Common myeloid progenitor, CD34-positive (primary cell): ENCODE data around the gene CA10.

Experiments
- CTCF ChIA-PET: fragments of 350-600 bp; sonication (Branson Sonifier 250); formaldehyde crosslinking; loops from one replicate; lab custom pipeline; 2021; ENCODE audit warnings: antibody characterized with exemption; lab: Charles Lee
- POLR2A ChIA-PET: fragments of 350-600 bp; sonication (Branson Sonifier 250); formaldehyde crosslinking; loops from one replicate; lab custom pipeline; 2021; ENCODE audit warnings: antibody characterized with exemption; lab: Charles Lee
- DNase-seq, 3 donors: peaks; one replicate each; pipeline versions ENCODE4 v3.0.0 to v3.0.0-alpha.2; 2013
- H3K27ac ChIP-seq, 2 experiments: 1 replicate in 1 of 2; 2 replicates in 1 of 2; pipeline ENCODE4 v1.7.0; 2013; ENCODE audit warnings: inconsistent platforms in 2 of 2, low read length in 2 of 2, mild to moderate bottlenecking in 2 of 2, low read depth in 1 of 2, moderate library complexity in 1 of 2; ENCODE audit not compliant: severe bottlenecking in 2 of 2, insufficient read depth in 1 of 2, poor library complexity in 1 of 2
- H3K27me3 ChIP-seq, 5 experiments: replicated peaks in 2 of 5; 1 replicate in 3 of 5; 2 replicates in 2 of 5; pipeline versions ENCODE4 v1.6.1 to v1.7.0; 2013; ENCODE audit warnings: low read length in 4 of 5, mild to moderate bottlenecking in 2 of 5, moderate library complexity in 2 of 5, inconsistent platforms in 1 of 5; ENCODE audit not compliant: insufficient read depth in 5 of 5, control insufficient read depth in 4 of 5
- H3K36me3 ChIP-seq, 4 experiments: 1 replicate in 2 of 4; 2 replicates in 2 of 4; pipeline versions ENCODE4 v1.6.1 to v1.7.0; 2013; ENCODE audit warnings: low read length in 3 of 4, control low read depth in 1 of 4, mild to moderate bottlenecking in 1 of 4; ENCODE audit not compliant: control insufficient read depth in 4 of 4, insufficient read depth in 4 of 4
- H3K4me1 ChIP-seq, 4 experiments: 1 replicate in 3 of 4; 2 replicates in 1 of 4; pipeline versions ENCODE4 v1.6.1 to v1.7.1; 2013; ENCODE audit warnings: low read length in 3 of 4, mild to moderate bottlenecking in 3 of 4, control low read depth in 1 of 4, inconsistent platforms in 1 of 4, moderate library complexity in 1 of 4; ENCODE audit not compliant: control insufficient read depth in 4 of 4, insufficient read depth in 4 of 4; ENCODE audit errors: control extremely low read depth in 1 of 4
- H3K4me3 ChIP-seq, 7 experiments: 1 replicate in 4 of 7; 2 replicates in 3 of 7; pipeline versions ENCODE4 v1.5.1 to v1.7.0; 2013; ENCODE audit warnings: mild to moderate bottlenecking in 7 of 7, low read length in 6 of 7, moderate library complexity in 6 of 7, inconsistent platforms in 2 of 7, low read depth in 2 of 7, control low read depth in 1 of 7; ENCODE audit not compliant: insufficient read depth in 4 of 7, control insufficient read depth in 1 of 7; ENCODE audit errors: extremely low read depth in 1 of 7
- H3K9me3 ChIP-seq, 5 experiments: 1 replicate in 4 of 5; 2 replicates in 1 of 5; pipeline versions ENCODE4 v1.6.1 to v1.7.1; 2013; ENCODE audit warnings: low read length in 4 of 5, mild to moderate bottlenecking in 2 of 5, inconsistent platforms in 1 of 5, low read depth in 1 of 5, moderate library complexity in 1 of 5; ENCODE audit not compliant: control insufficient read depth in 4 of 5, insufficient read depth in 2 of 5; ENCODE audit errors: control extremely low read depth in 1 of 5
- WGBS: methylation state at CpG from one replicate; pipeline ENCODE4 v1.1.5; 2013; ENCODE audit not compliant: insufficient coverage; 5-methylcytosine and 5-hydroxymethylcytosine counted together

Gene CA10

GRCh38 chr17:51857052-51857597 is 301.4 kb downstream of the CA10 start:
- no peaks in the 10 kb centered on the region for H3K36me3 ChIP-seq
- peaks cover 0 to 2% (median 0%) of the 10 kb centered on the region in 5 experiments for H3K27me3 ChIP-seq
- no peaks in the 10 kb centered on the region for H3K4me1 ChIP-seq
- DNase-seq = no peak
- H3K27ac ChIP-seq = no peak overlapping the region
- H3K9me3 ChIP-seq = no peaks in the 10 kb centered on the region
- H3K4me3 ChIP-seq = no peak overlapping the region
- WGBS = 87% methylated on average over 3 of the region's 6 CpGs
- ChIA-PET CTCF (no interaction called here), POLR2A (no interaction called here)

DNA sequence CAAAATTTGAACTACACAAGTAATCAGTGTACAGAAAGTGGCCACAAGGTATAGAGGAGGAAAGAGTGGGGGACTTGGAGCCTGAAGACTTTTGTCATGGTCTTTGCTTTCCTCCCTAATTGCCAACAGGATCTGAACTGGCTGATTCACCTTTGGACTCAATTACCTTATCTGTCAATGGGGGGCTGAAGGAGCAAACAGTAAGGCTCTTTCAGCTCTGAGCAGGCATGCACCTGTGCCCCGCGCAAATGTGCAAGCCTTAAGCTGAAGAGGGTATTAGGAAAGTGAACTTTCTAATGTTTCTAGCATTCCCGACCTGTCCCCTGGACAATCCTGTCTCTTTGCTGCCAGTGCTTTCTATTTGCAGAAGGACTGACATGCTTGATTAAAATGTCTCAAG is 302.7 kb downstream of the CA10 start:
- H3K36me3 ChIP-seq = no peaks in the 10 kb centered on the region
- peaks cover 0 to 3% (median 0%) of the 10 kb centered on the region in 5 experiments for H3K27me3 ChIP-seq
- H3K4me3 ChIP-seq = no peak overlapping the region
- DNase-seq = no peak
- 100% methylated on average over 1 of the region's 3 CpGs for WGBS
- H3K27ac ChIP-seq = no peak overlapping the region
- ChIA-PET CTCF (no interaction called here), POLR2A (no interaction called here)
- H3K9me3 ChIP-seq = no peaks in the 10 kb centered on the region
- no peaks in the 10 kb centered on the region for H3K4me1 ChIP-seq

- CTCF ChIA-PET = no interaction called here
- POLR2A ChIA-PET = no interaction called here
- WGBS = 87% methylated on average over 5 of the region's 5 CpGs
- Histone ChIP-seq H3K27ac (no peak overlapping the region), H3K9me3 (no peaks in the 10 kb centered on the region), H3K4me1 (no peaks in the 10 kb centered on the region), H3K36me3 (no peaks in the 10 kb centered on the region), H3K27me3 (peaks cover 0 to 4% (median 0%) of the 10 kb centered on the region in 5 experiments), H3K4me3 (no peak overlapping the region)
- no peak for DNase-seq
Measured at GRCh38 chr17:51853857-51854256, 304.7 kb downstream of the CA10 start.

DNA sequence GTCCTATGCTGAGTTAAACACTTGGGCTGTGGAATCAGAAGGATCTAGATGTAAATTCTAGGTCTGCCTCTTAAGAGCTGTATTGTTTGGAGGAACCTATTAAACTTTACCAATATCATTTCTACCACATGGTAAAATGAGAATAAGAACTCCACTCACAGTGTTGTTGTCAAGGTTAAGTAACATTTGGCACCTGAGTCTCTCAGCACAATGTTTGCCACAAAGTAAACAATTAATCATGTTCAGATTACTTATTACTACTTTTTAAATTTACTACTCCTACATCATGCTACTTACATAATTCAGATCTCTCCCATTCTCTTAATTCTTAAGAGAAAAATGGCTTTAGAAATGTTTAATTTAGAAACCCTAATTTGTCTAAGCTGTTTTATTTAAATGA is 305.9 kb downstream of the CA10 start:
- Histone ChIP-seq H3K4me1 (no peaks in the 10 kb centered on the region), H3K36me3 (no peaks in the 10 kb centered on the region), H3K27me3 (peaks cover 0 to 2% (median 0%) of the 10 kb centered on the region in 5 experiments), H3K27ac (no peak overlapping the region), H3K4me3 (no peak overlapping the region), H3K9me3 (no peaks in the 10 kb centered on the region)
- POLR2A ChIA-PET = no interaction called here
- CTCF ChIA-PET = no interaction called here
- DNase-seq = no peak

DNA sequence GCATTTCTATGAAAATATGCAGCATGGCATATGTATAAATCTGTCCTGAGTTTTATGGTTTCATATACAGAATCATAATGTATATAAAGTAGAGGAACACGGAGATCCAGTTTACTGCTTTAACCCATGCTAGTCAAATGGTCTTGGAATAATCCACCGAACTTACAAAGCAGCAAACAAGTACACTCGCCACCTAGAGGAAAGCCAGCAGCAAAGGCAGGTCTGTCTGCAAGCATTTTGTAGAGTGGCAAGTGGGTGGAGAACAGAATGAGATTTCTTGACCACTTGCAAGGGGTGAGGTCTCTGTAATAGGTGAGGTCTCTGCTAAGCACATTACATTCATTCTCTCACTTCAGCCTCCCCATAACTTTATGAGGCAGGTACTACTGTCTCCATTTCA is 308.3 kb downstream of the CA10 start:
- no peaks in the 10 kb centered on the region for H3K4me1 ChIP-seq
- no peaks in the 10 kb centered on the region for H3K36me3 ChIP-seq
- no peak overlapping the region for H3K27ac ChIP-seq
- no peaks in the 10 kb centered on the region for H3K9me3 ChIP-seq
- DNase-seq = no peak
- POLR2A ChIA-PET = no interaction called here
- H3K4me3 ChIP-seq = no peak overlapping the region
- CTCF ChIA-PET = no interaction called here
- 57% methylated on average over 1 of the region's 3 CpGs for WGBS
- peaks cover 0 to 5% (median 0%) of the 10 kb centered on the region in 5 experiments for H3K27me3 ChIP-seq

DNA sequence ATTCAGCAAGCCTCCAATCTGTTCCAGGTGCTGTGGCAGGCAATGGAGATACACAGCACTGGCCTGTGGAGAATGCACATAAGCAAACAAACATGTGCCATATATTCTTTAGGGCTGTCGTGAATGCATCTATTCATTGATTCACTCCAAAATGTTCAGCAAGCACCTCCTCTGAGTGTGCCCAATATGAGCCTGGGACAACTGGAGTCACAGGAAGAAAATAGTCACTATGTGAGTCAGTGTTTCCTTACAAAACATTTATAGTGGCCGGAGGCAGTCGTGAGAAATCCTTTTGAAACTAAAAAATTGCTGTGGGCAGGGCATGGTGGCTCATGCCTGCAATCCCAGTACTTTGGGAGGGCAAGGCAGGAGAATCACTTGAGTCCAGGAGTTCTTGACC is 310.1 kb downstream of the CA10 start:
- H3K36me3 ChIP-seq = no peaks in the 10 kb centered on the region
- ChIA-PET POLR2A (no interaction called here), CTCF (no interaction called here)
- H3K4me1 ChIP-seq = no peaks in the 10 kb centered on the region
- H3K4me3 ChIP-seq = no peak overlapping the region
- DNase-seq = no peak
- 95% methylated on average over 3 of the region's 3 CpGs for WGBS
- H3K9me3 ChIP-seq = no peaks in the 10 kb centered on the region
- H3K27ac ChIP-seq = no peak overlapping the region
- peaks cover 0 to 5% (median 0%) of the 10 kb centered on the region in 5 experiments for H3K27me3 ChIP-seq

DNA sequence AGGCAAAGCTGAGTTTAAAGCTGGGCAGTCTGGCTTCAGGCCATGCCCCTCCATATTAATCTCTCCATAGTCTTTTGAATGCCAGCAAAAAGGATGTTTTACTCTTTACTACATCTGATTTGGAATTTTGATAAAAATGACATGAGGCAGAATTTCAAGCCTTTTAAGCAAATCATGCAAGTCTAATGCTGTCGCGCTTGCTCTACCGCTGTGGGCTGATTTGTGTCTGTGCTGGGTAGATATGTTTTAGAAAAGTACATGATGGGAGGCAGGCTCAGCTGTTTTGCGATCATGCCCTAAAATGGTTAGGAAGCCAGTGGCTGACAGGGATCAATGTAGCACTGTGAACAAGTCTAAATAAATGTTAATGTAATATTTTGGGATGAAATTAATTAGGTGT is 311.9 kb downstream of the CA10 start:
- H3K27ac ChIP-seq = no peak overlapping the region
- CTCF ChIA-PET = no interaction called here
- 96% methylated on average over 4 of the region's 4 CpGs for WGBS

More for the DNA sequence above, 311.9 kb downstream of the CA10 start:
- DNase-seq = no peak
- Histone ChIP-seq H3K9me3 (no peaks in the 10 kb centered on the region), H3K4me1 (no peaks in the 10 kb centered on the region), H3K36me3 (no peaks in the 10 kb centered on the region), H3K27me3 (peaks cover 0 to 5% (median 0%) of the 10 kb centered on the region in 5 experiments), H3K4me3 (no peak overlapping the region)
- POLR2A ChIA-PET = no interaction called here
